NCI-H146 treated with DMSO at 0.1 percent for 48 hours (cell line): ENCODE data around the gene GRIK1.

Source experiments
- DNase-seq: peaks from one replicate; lab custom pipeline; 2025; ENCODE audit not compliant: unreplicated experiment; lab: John Stamatoyannopoulos, UW

GRIK1 gene

GRCh38 chr21:29829564-29830275 is 110.1 kb downstream of the GRIK1 start:
- no peak for DNase-seq

DNA sequence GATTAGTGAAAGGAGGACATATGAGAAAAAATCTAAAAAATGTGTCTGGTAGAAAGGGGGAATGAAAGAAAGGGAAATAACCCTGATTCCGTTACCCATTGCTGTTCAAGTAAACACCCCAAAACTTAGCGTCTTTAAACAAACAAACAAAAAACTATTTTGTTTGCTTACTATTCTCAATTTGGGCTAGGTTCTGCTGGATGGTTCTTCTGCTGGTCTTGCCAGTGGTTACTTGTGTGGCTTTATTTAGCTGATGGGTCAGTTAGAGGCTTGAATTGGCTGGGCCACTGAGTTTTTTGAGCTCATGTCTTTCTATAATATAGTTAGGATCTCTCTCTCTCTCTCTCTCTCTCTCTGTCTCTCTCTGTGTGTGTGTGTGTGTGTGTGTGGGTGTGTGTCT is 112.1 kb downstream of the GRIK1 start:
- DNase-seq, result no peak

- DNase-seq, result no peak
Observed at GRCh38 chr21:29827236-29827635, 112.6 kb downstream of the GRIK1 start.

DNA sequence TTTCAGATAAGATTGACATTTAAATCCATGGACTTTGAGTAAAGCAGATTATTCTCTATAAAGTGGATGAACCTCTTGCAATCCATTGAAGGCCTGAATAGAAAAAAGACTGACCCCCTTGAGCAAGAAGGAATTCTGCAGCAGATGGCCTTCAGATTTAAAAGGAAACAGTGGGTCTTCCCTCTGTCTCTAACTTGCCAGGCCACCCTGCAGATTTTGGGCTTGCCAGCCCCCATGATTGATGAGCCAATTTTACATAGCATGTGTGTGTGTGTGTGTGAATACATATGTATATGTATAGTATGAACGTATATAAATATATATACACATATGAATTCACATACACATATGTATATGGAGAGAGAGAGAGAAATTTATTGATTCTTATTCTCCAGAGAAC is 113.4 kb downstream of the GRIK1 start:
- no peak for DNase-seq

- DNase-seq, result no peak
Observed at GRCh38 chr21:29825936-29826335, 113.9 kb downstream of the GRIK1 start.

- no peak for DNase-seq
Observed at GRCh38 chr21:29825345-29825744, 114.5 kb downstream of the GRIK1 start.

- DNase-seq, result no peak
Observed at GRCh38 chr21:29822064-29822463, 117.7 kb downstream of the GRIK1 start.

- no peak for DNase-seq
Observed at GRCh38 chr21:29821230-29821629, 118.6 kb downstream of the GRIK1 start.

DNA sequence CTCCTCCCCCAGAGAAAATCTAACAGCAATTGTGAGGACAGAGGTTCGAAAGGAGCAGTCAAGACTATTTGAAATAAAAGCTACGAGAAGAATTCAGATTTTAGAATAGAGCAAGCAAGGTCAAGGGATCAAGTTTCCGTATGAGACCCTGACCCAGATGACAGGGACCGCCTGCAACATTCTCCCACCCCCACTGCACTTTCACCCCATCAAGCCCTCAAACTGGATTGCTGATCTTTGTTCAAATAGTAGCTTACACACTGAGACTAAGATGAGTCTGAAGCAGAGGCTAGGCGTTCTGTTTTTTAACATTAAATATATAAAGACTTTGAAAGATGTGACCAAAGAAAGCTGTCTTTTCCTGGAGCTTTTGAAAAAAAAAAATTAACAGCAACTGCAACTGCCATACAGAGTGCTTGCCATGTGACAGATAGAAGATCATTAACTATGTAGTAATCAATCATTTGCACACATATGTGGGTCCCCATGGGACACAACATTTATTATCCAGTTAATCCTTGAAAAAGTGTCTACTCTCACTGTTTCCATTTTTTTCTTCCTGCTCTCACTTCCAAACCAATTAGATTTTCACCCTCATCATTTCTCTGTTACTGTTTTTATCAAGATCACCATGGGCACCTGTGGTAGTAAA is 120.0 kb downstream of the GRIK1 start:
- DNase-seq, result no peak

GRCh38 chr21:29818383-29818921 is 121.3 kb downstream of the GRIK1 start:
- DNase-seq, result no peak

GRCh38 chr21:29817450-29817849 is 122.3 kb downstream of the GRIK1 start:
- DNase-seq, result no peak

GRCh38 chr21:29812947-29813346 is 126.8 kb downstream of the GRIK1 start:
- no peak for DNase-seq

- no peak for DNase-seq
Observed at GRCh38 chr21:29810871-29811270, 128.9 kb downstream of the GRIK1 start.

- no peak for DNase-seq
Observed at GRCh38 chr21:29808153-29808552, 131.6 kb downstream of the GRIK1 start.

DNA sequence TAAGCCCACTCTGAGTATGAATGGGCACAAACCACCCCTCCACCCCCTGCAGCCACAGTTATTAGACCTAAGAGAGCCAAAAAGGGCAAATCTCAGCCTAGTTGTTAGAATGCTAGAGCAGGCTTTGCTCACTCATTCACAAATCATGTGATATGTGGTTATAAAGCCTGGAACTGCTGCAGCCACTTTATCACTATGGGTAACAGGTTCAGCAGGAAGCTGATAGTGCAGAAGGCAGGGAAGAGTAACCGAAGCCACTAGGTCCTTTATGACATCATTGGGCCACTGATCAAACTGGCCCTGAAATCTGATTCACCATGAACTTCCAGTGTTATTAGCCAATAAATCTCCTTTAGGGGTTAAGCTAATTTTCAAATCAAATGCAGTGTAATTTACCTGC is 134.7 kb downstream of the GRIK1 start:
- no peak for DNase-seq

DNA sequence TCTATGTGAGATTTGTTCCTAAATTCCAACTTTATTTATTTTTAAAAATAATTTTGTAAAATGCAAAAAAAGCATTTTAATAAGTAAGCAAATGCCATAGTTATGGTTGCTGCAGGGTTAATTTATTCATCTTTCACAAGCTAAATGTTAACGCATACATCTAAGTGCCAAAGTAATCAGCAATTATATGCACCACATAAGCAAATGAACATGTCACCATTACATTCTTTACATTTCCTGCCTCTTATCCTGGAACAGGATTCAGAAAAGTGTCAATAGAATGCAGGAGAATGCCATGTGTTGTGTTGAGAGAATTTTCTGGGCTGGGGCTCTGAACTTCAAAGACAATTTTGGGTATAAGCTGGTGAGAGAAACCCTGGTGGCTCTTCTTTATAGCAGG is 136.6 kb downstream of the GRIK1 start:
- no peak for DNase-seq

- no peak for DNase-seq
Observed at GRCh38 chr21:29801122-29801521, 138.7 kb downstream of the GRIK1 start.

DNA sequence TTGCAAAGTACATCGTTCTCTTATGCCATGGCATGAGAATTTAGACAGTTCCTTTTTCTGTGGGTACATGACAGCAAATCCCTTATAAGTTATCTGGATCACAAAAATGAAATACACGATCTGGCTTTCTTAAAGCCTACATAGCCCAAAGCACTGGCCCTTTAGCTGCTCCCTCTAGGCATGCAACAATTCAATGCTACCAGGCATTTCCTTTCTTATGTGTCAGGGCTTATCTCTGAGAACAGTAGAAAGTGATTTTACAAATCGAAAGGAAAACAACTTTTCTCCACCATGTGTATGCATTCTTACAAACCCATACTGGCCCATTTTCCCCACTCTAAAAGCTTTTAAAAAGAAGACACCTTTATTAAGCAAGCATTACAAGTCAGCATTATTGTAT is 139.7 kb downstream of the GRIK1 start:
- DNase-seq, result no peak

DNA sequence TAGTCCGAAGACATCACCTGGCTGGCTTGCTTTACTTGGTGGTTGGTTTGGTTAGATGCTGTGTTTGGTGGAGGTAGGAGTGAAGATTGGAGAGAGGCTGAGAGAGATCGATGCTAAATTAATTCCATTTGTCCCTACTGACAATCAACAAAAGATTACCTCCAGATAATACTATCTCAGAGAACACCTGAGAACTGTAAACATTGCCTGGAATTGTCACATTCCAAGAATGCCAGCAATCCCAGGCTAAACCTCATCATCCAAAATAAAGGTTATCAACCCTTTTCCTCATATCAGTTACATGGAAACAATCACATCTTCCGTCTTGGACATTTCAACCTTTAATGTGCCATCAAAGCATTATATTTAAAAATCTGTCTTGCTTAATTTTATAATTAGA is 141.0 kb downstream of the GRIK1 start:
- DNase-seq, result no peak

- DNase-seq, result no peak
Observed at GRCh38 chr21:29797155-29797554, 142.6 kb downstream of the GRIK1 start.

DNA sequence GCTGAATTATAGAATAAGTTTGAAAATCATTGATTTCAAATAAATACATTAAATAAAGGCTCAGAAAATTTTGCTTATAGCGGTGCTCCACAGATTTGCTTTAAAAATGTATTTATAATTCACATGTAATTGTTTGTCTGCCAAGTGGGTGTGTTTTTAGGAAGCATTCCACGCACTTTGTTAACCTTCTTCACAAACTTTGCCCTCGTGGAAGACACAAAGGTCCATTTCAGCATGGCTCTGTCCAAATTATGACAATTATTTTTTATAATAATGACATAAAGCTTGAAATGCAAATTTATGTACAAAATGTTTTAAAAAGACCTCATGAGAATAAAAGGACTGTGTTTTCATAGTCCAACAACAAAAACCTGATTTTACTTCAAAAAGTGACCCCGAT is 146.1 kb downstream of the GRIK1 start:
- DNase-seq, result no peak

DNA sequence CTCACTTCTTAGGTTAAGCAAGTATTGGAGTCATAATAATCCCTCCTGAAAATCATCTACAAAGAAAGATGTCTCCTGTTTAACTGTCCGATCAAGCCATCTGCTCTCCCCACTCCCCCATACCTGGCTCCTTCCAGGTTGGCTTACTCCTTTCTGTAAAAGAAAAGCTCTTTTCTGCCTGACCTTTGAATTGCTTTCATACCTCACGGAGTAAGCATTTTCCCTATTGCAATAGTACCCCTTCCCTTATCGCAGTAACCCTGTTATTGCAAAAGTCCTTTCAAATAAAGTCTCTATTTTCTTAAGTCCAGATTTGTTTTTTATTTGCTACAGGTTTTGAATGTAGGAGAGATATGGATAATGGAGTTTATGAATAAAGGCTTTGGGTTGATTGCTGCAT is 150.4 kb downstream of the GRIK1 start:
- no peak for DNase-seq

GRCh38 chr21:29788752-29789151 is 151.0 kb downstream of the GRIK1 start:
- no peak for DNase-seq
